Measurements from ENCODE around the gene IL1A. TPM values are rescaled to one million over a fixed set of nuclear protein-coding genes. Genes with fewer than 3 reads are reported as not detected.

Gene IL1A
- total and polyA plus RNA-seq, 3 donors from 2014 or later, result 15.8 to 36.5 (median 21.4) TPM

DNA sequence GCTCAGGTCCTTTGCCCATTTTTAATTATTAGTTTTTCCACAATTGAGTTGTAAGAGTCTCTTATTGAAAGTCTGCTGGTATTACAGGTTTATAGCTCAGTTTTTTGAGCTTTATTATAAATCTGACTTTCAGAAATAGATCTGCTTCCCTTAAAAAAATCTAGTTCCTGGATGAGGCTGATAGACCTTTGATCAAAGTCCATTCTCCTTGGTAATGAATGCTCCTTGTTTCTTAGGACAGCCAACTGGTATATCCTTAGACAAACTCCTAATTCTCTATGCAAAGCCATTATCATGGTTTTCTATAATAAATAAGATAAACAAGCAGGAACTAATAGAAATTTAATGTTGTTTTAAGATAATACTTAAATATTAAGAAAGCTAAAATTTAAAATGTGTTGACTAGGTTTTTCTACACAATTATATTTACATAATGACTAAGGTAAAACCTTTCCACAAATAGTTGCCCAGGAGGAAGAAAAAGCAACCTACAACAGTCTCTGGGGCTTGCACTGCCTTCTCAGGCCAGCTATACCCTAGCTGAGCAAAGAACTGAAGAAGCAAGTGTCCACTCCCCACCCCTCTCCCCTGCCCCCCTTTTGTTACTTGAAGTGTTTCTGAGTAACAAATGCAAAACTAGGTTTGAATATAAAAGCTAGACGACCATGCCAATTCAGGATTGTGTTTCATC lies 46.6 kb downstream of the IL1A start:
- Histone ChIP-seq H3K27ac (no peak overlapping the region), H3K27me3 (no peaks in the 10 kb centered on the region), H3K36me3 (ENCODE audit: low read depth, missing control alignments) (no peaks in the 10 kb centered on the region), H3K9me3 (no peaks in the 10 kb centered on the region), H3K4me3 (no peak overlapping the region), H3K4me1 (no peaks in the 10 kb centered on the region)
- no peak for DNase-seq
- TF ChIP-seq POLR2A (IDR thresholded peaks at IDR 0.05), result no peak
- TF ChIP-seq, protein P1, sequence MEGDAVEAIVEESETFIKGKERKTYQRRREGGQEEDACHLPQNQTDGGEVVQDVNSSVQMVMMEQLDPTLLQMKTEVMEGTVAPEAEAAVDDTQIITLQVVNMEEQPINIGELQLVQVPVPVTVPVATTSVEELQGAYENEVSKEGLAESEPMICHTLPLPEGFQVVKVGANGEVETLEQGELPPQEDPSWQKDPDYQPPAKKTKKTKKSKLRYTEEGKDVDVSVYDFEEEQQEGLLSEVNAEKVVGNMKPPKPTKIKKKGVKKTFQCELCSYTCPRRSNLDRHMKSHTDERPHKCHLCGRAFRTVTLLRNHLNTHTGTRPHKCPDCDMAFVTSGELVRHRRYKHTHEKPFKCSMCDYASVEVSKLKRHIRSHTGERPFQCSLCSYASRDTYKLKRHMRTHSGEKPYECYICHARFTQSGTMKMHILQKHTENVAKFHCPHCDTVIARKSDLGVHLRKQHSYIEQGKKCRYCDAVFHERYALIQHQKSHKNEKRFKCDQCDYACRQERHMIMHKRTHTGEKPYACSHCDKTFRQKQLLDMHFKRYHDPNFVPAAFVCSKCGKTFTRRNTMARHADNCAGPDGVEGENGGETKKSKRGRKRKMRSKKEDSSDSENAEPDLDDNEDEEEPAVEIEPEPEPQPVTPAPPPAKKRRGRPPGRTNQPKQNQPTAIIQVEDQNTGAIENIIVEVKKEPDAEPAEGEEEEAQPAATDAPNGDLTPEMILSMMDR (IDR thresholded peaks at IDR 0.05), result no peak
- WGBS, 2 donors, result 60 to 79% methylated on average over 1 of the region's 1 CpG
- intact Hi-C loops (cut with DNase I; ENCODE audit: low total_unique reads), result no loop called here

DNA sequence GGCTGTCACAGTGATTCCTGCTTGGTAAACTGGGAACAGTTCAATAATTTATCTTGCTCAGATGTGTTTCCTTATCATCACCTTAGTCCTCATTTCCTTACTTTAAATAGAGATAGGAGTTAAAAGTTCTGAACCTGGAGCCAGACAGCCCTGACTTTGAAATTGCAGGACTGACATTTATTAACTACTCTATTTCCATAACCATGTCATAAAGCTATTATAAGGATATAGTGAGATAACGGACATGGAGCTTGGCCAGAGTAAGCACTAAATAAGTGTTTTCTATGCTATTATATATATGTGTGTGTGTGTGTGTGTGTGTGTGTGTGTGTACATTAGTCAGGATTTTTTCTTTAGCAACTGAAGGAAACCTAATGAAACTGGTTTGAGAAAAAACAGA lies 50.4 kb downstream of the IL1A start:
- TF ChIP-seq POLR2A (IDR thresholded peaks at IDR 0.05), result no peak
- TF ChIP-seq, protein P1 (IDR thresholded peaks at IDR 0.05), result no peak
- DNase-seq, result no peak
- Histone ChIP-seq H3K4me3 (no peak overlapping the region), H3K27me3 (no peaks in the 10 kb centered on the region), H3K9me3 (no peaks in the 10 kb centered on the region), H3K4me1 (no peaks in the 10 kb centered on the region), H3K27ac (no peak overlapping the region), H3K36me3 (ENCODE audit: low read depth, missing control alignments) (no peaks in the 10 kb centered on the region)
- WGBS, 2 donors, result 69 to 71% methylated on average over 1 of the region's 1 CpG
- intact Hi-C loops (cut with DNase I; ENCODE audit: low total_unique reads), result no loop called here

DNA sequence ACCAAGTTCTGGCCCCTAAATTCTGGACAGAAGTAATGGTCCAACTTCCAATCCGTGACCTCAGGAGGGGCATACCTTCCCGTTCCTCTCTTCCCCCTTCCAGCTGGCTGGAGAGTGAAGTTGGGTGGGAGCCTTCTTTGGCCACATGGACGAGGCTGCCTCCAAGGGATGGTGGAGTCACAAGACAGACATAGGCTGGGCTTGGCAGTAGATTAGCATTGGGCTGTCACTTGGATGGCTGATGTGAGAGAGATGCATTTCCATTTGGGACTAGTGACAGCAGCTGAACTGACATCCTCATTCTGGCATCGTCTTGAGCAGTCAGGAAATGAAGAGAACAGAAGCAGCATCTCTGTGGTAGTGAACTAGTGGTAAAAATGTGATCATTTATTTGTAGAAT lies 50.8 kb downstream of the IL1A start:
- H3K36me3 ChIP-seq (ENCODE audit: low read depth, missing control alignments), result no peaks in the 10 kb centered on the region
- H3K9me3 ChIP-seq, result no peaks in the 10 kb centered on the region
- TF ChIP-seq, protein P1 (IDR thresholded peaks at IDR 0.05), result no peak
- TF ChIP-seq POLR2A (IDR thresholded peaks at IDR 0.05), result no peak
- intact Hi-C loops (cut with DNase I; ENCODE audit: low total_unique reads), result no loop called here
- no peak overlapping the region for H3K27ac ChIP-seq
- no peak for DNase-seq
- 75 to 78% methylated on average over 4 of the region's 4 CpGs for WGBS, 2 donors
- H3K4me1 ChIP-seq, result no peaks in the 10 kb centered on the region
- no peak overlapping the region for H3K4me3 ChIP-seq
- H3K27me3 ChIP-seq, result no peaks in the 10 kb centered on the region

DNA sequence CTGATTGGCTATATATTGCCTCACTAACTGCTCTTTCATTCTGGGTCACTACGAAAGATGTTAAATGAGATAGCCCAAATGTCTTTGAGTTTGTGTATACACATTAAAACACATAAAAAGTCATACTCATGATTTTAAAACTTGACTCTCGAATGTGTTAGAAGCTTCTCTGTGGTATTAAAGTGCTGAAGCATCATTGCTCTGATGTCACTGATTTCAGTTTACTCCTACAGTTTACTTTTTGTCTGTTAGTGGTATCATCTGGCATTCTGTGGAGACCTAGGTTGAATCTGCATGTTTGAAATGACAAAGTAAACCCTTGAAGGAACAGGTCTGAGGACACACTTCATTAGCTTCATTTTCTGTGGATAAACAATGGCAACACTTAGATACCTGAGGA lies 52.8 kb downstream of the IL1A start:
- Histone ChIP-seq H3K36me3 (ENCODE audit: low read depth, missing control alignments) (no peaks in the 10 kb centered on the region), H3K4me1 (no peaks in the 10 kb centered on the region), H3K4me3 (no peak overlapping the region), H3K27ac (no peak overlapping the region), H3K9me3 (no peaks in the 10 kb centered on the region), H3K27me3 (no peaks in the 10 kb centered on the region)
- no peak for DNase-seq
- 92 to 93% methylated on average over 2 of the region's 2 CpGs for WGBS, 2 donors
- TF ChIP-seq POLR2A (IDR thresholded peaks at IDR 0.05), result no peak
- TF ChIP-seq, protein P1 (IDR thresholded peaks at IDR 0.05), result no peak
- intact Hi-C loops (cut with DNase I; ENCODE audit: low total_unique reads), result no loop called here

GRCh38 chr2:112730791-112731190 lies 53.5 kb downstream of the IL1A start:
- no peak overlapping the region for H3K4me3 ChIP-seq
- intact Hi-C loops (cut with DNase I; ENCODE audit: low total_unique reads), result no loop called here
- H3K27ac ChIP-seq, result no peak overlapping the region
- WGBS, 2 donors, result 89 to 96% methylated on average over 5 of the region's 5 CpGs
- DNase-seq, result no peak
- no peaks in the 10 kb centered on the region for H3K36me3 ChIP-seq (ENCODE audit: low read depth, missing control alignments)
- no peak for TF ChIP-seq POLR2A (IDR thresholded peaks at IDR 0.05)
- TF ChIP-seq, protein P1 (IDR thresholded peaks at IDR 0.05), result no peak
- H3K9me3 ChIP-seq, result no peaks in the 10 kb centered on the region
- H3K27me3 ChIP-seq, result no peaks in the 10 kb centered on the region
- H3K4me1 ChIP-seq, result no peaks in the 10 kb centered on the region

Data from testis (tissue), 3 donors.